Transverse colon (tissue), 4 donors: ENCODE measurements around the gene DAB2IP. TPM values are rescaled to one million over a fixed set of nuclear protein-coding genes. Genes with fewer than 3 reads are reported as not detected.

Experiments used
- DNase-seq: peaks from one replicate; pipeline ENCODE4 v3.0.0-alpha.2; 2019
- H3K27ac ChIP-seq, 4 donors: fragments of 200-600 bp; sonication (generic); 2 replicates each; pipeline ENCODE4 v1.5.1; 2016 to 2018; ENCODE audit warnings: inconsistent platforms in 4 of 4
- H3K27me3 ChIP-seq: fragments of 200-600 bp; sonication (generic); 2 replicates; pipeline ENCODE4 v1.5.1; 2017; ENCODE audit warnings: inconsistent platforms
- H3K36me3 ChIP-seq, 4 donors: fragments of 200-600 bp; sonication (generic); 2 replicates each; pipeline ENCODE4 v1.5.1; 2017 to 2019; ENCODE audit warnings: inconsistent platforms in 4 of 4
- H3K4me1 ChIP-seq, 4 donors: fragments of 200-600 bp; sonication (generic); 2 replicates each; pipeline ENCODE4 v1.5.1; 2017 to 2020; ENCODE audit warnings: inconsistent platforms in 4 of 4
- H3K4me3 ChIP-seq, 4 donors: fragments of 200-600 bp; sonication (generic); 1 replicate in 1 of 4; 2 replicates in 3 of 4; pipeline versions ENCODE4 v1.5.1 to v1.6.1; 2017 to 2019; ENCODE audit warnings: inconsistent platforms in 4 of 4
- H3K9me3 ChIP-seq, 2 donors: fragments of 200-600 bp; sonication (generic); 2 replicates each; pipeline ENCODE4 v1.5.1; 2017 to 2019; ENCODE audit warnings: inconsistent platforms in 2 of 2
- CTCF ChIP-seq, 5 experiments: fragments of 200-600 bp in 3 of 5; fragments of 450-650 bp in 2 of 5; sonication (generic) in 3 of 5; IDR thresholded peaks; 1 replicate in 2 of 5; 2 replicates in 3 of 5; pipeline ENCODE4 v1.5.1; 2016 to 2017; ENCODE audit warnings: antibody characterized with exemption in 5 of 5, inconsistent platforms in 3 of 5, mild to moderate bottlenecking in 2 of 5, moderate library complexity in 1 of 5
- EP300 ChIP-seq: sonication (generic); formaldehyde crosslinking; IDR thresholded peaks from one replicate; pipeline ENCODE4 v1.6.1; 2017; ENCODE audit warnings: antibody characterized with exemption, low read depth
- POLR2A ChIP-seq: fragments of 450-650 bp; IDR thresholded peaks from one replicate; pipeline ENCODE4 v1.6.1; 2016; ENCODE audit warnings: antibody characterized with exemption, mild to moderate bottlenecking, moderate library complexity
- POLR2AphosphoS5 ChIP-seq, 3 donors: sonication (generic); formaldehyde crosslinking; IDR thresholded peaks; one replicate each; pipeline ENCODE4 v1.6.1; 2016; ENCODE audit warnings: antibody characterized with exemption in 3 of 3
- WGBS, 2 donors: methylation state at CpG; one replicate each; pipeline ENCODE4 v1.1.5; 2018; ENCODE audit warnings: low coverage in 1 of 2; 5-methylcytosine and 5-hydroxymethylcytosine counted together
- in situ Hi-C, 4 donors: fragments of 200-750 bp; cut with MboI; loops; one replicate each; pipeline versions ENCODE4 v1.15.0 to v1.15.1; 2017; ENCODE audit warnings: low sequenced_read_pairs in 3 of 4, low pct_ligation_motif_present in 1 of 4, low pct_unique_long_range_greater_than_20kb in 1 of 4
- intact Hi-C: fragments of 100-400 bp; cut with DNase I; formaldehyde crosslinking; loops from one replicate; pipeline ENCODE4 v1.15.1; 2023; ENCODE audit warnings: low total_unique reads
- total RNA-seq, 4 donors: library from RNA; depleted of rRNA; stranded (reverse); fragments of >200 nt; gene quantifications; one replicate each; pipeline ENCODE4 v1.1.0, GENCODE V29; 2016

Gene DAB2IP
- total RNA-seq, 4 donors from 2014 or later, result 84.2 to 159 (median 90.7) TPM

- no peaks in the 10 kb centered on the region for H3K27me3 ChIP-seq
- DNase-seq, result no peak
- whole genome bisulfite sequencing, 2 donors, result 82 to 90% methylated on average over 2 to 3 of the region's 3 CpGs
- no peaks in the 10 kb centered on the region for H3K9me3 ChIP-seq
- no peak overlapping the region for H3K4me3 ChIP-seq
- no peak overlapping the region for H3K27ac ChIP-seq
- in situ Hi-C loops (loop anchor here in 1 of 4 donors (25.0 kb wide), 1 partner anchor 177 kb away; no protein-coding TSS in a partner anchor), intact Hi-C loops (no loop called here)
- no peaks in the 10 kb centered on the region for H3K36me3 ChIP-seq
- H3K4me1 ChIP-seq, result no peaks in the 10 kb centered on the region
- TF ChIP-seq POLR2A (no peak), EP300 (no peak), POLR2AphosphoS5 (IDR thresholded peaks at IDR 0.05) (no peak), CTCF (IDR thresholded peaks at IDR 0.05) (no peak)
Measured at GRCh38 chr9:121810489-121810888, 159.1 kb downstream of the DAB2IP start.

- intact Hi-C loops (no loop called here), in situ Hi-C loops (loop anchor here in 1 of 4 donors (25.0 kb wide), 1 partner anchor 176 kb away; no protein-coding TSS in a partner anchor)
- Histone ChIP-seq H3K4me3 (no peak overlapping the region), H3K27me3 (no peaks in the 10 kb centered on the region), H3K9me3 (no peaks in the 10 kb centered on the region), H3K4me1 (no peaks in the 10 kb centered on the region), H3K36me3 (no peaks in the 10 kb centered on the region), H3K27ac (no peak overlapping the region)
- TF ChIP-seq CTCF (IDR thresholded peaks at IDR 0.05) (no peak), POLR2AphosphoS5 (IDR thresholded peaks at IDR 0.05) (no peak), EP300 (no peak), POLR2A (no peak)
- 69% methylated on average over 9 of the region's 9 CpGs; no CpG with 5 or more reads in 1 of the 2 donors for WGBS, 2 donors
- DNase-seq, result no peak
Measured at GRCh38 chr9:121811140-121811539, 159.7 kb downstream of the DAB2IP start.

GRCh38 chr9:121811751-121812150 lies 160.3 kb downstream of the DAB2IP start:
- intact Hi-C loops (no loop called here), in situ Hi-C loops (loop anchor here in 1 of 4 donors (25.0 kb wide), 1 partner anchor 176 kb away; no protein-coding TSS in a partner anchor)
- no peak for DNase-seq
- H3K36me3 ChIP-seq, result no peaks in the 10 kb centered on the region
- H3K27ac ChIP-seq, result no peak overlapping the region
- no peak overlapping the region for H3K4me3 ChIP-seq
- H3K4me1 ChIP-seq, result no peaks in the 10 kb centered on the region
- WGBS, 2 donors, result 89% methylated on average over 10 of the region's 10 CpGs; no CpG with 5 or more reads in 1 of the 2 donors
- no peaks in the 10 kb centered on the region for H3K9me3 ChIP-seq
- no peaks in the 10 kb centered on the region for H3K27me3 ChIP-seq
- no peak for TF ChIP-seq POLR2AphosphoS5 (IDR thresholded peaks at IDR 0.05)

GRCh38 chr9:121812159-121812735 lies 160.8 kb downstream of the DAB2IP start:
- Histone ChIP-seq H3K27me3 (no peaks in the 10 kb centered on the region), H3K36me3 (no peaks in the 10 kb centered on the region), H3K27ac (no peak overlapping the region), H3K4me3 (no peak overlapping the region), H3K9me3 (no peaks in the 10 kb centered on the region), H3K4me1 (no peaks in the 10 kb centered on the region)
- in situ Hi-C loops, result loop anchor here in 1 of 4 donors (25.0 kb wide), 1 partner anchor 175 kb away; no protein-coding TSS in a partner anchor
- intact Hi-C loops, result no loop called here
- TF ChIP-seq POLR2A, result no peak
- TF ChIP-seq POLR2AphosphoS5 (IDR thresholded peaks at IDR 0.05), result no peak
- no peak for TF ChIP-seq CTCF (IDR thresholded peaks at IDR 0.05)
- TF ChIP-seq EP300, result no peak
- no peak for DNase-seq
- 60 to 84% methylated on average over 2 to 11 of the region's 12 CpGs for WGBS, 2 donors
